Measurements from ENCODE around the gene ALKBH6. TPM values are rescaled to one million over a fixed set of nuclear protein-coding genes. Genes with fewer than 3 reads are reported as not detected.

Gene ALKBH6
- total RNA-seq, 1 donor from 2014 or later, result 16.3 TPM

- H3K27ac Mint-ChIP-seq, result no peak overlapping the region
- peaks cover 20% of the 10 kb centered on the region for H3K4me1 Mint-ChIP-seq
- H3K4me3 Mint-ChIP-seq, result no peak overlapping the region
- H3K9me3 Mint-ChIP-seq, result peaks cover 3% of the 10 kb centered on the region
- Histone ChIP-seq H3K4me3 (no peak overlapping the region), H3K27ac (no peak overlapping the region), H3F3A (ENCODE audit: low read depth) (peaks cover 32% of the 10 kb centered on the region), H3K79me2 (ENCODE audit: low read depth) (peaks cover 5% of the 10 kb centered on the region), H2AFZ (replicated peaks) (no peak overlapping the region), H3K36me3 (no peaks in the 10 kb centered on the region), H3K4me1 (no peaks in the 10 kb centered on the region), H3K4me2 (no peak overlapping the region), H3K27me3 (peaks cover 35% of the 10 kb centered on the region), H3K9ac (no peak overlapping the region), H3K9me3 (ENCODE audit: low read depth) (no peaks in the 10 kb centered on the region), H4K20me1 (ENCODE audit: low read depth) (peaks cover 3% of the 10 kb centered on the region)
- no peaks in the 10 kb centered on the region for H3K36me3 Mint-ChIP-seq
- no peak for DNase-seq (ENCODE audit: low spot score)
- H3K27me3 Mint-ChIP-seq (ENCODE audit: insufficient read depth, low read depth), result peaks cover 16% of the 10 kb centered on the region
- TF ChIP-seq EZH2 (IDR thresholded peaks at IDR 0.05) (no peak), CTCF (IDR thresholded peaks at IDR 0.05) (no peak), EZH2phosphoT487 (IDR thresholded peaks at IDR 0.05) (no peak)
These were observed 23.0 kb downstream of the ALKBH6 start for GRCh38 chr19:35990771-35991730.

- no peak overlapping the region for H3K27ac Mint-ChIP-seq
- no peaks in the 10 kb centered on the region for H3K4me1 ChIP-seq
- no peak overlapping the region for H3K9ac ChIP-seq
- H3K36me3 ChIP-seq, result no peaks in the 10 kb centered on the region
- H3F3A ChIP-seq (ENCODE audit: low read depth), result peaks cover 27% of the 10 kb centered on the region
- no peak overlapping the region for H2AFZ ChIP-seq (replicated peaks)
- no peak overlapping the region for H3K27ac ChIP-seq
- TF ChIP-seq CTCF (IDR thresholded peaks at IDR 0.05) (no peak), EZH2 (IDR thresholded peaks at IDR 0.05) (no peak), EZH2phosphoT487 (IDR thresholded peaks at IDR 0.05) (no peak)
- H4K20me1 ChIP-seq (ENCODE audit: low read depth), result no peaks in the 10 kb centered on the region
- H3K9me3 Mint-ChIP-seq, result peaks cover 3% of the 10 kb centered on the region
- H3K36me3 Mint-ChIP-seq, result no peaks in the 10 kb centered on the region
- no peak overlapping the region for H3K4me3 ChIP-seq
- H3K79me2 ChIP-seq (ENCODE audit: low read depth), result no peaks in the 10 kb centered on the region
- peak overlapping the region; percentile 47 for H3K4me3 Mint-ChIP-seq
- DNase-seq (ENCODE audit: low spot score), result no peak
- peaks cover 24% of the 10 kb centered on the region for H3K27me3 Mint-ChIP-seq (ENCODE audit: insufficient read depth, low read depth)
- H3K4me2 ChIP-seq, result no peak overlapping the region
- peaks cover 15% of the 10 kb centered on the region for H3K4me1 Mint-ChIP-seq
- H3K27me3 ChIP-seq, result peaks cover 44% of the 10 kb centered on the region
- no peaks in the 10 kb centered on the region for H3K9me3 ChIP-seq (ENCODE audit: low read depth)
These were observed 23.9 kb downstream of the ALKBH6 start for GRCh38 chr19:35990156-35990555.

GRCh38 chr19:35988824-35989223, 25.2 kb downstream of the ALKBH6 start:
- DNase-seq (ENCODE audit: low spot score), result no peak
- Mint-ChIP-seq H3K36me3 (no peaks in the 10 kb centered on the region), H3K27ac (no peak overlapping the region), H3K9me3 (peaks cover 3% of the 10 kb centered on the region), H3K27me3 (ENCODE audit: insufficient read depth, low read depth) (peaks cover 32% of the 10 kb centered on the region), H3K4me3 (no peak overlapping the region), H3K4me1 (peaks cover 13% of the 10 kb centered on the region)
- no peak overlapping the region for H3K27ac ChIP-seq
- no peak for TF ChIP-seq CTCF (IDR thresholded peaks at IDR 0.05)
- TF ChIP-seq EZH2phosphoT487 (IDR thresholded peaks at IDR 0.05), result no peak
- no peaks in the 10 kb centered on the region for H3K36me3 ChIP-seq
- no peaks in the 10 kb centered on the region for H3K4me1 ChIP-seq
- H2AFZ ChIP-seq (replicated peaks), result no peak overlapping the region
- H3F3A ChIP-seq (ENCODE audit: low read depth), result peaks cover 18% of the 10 kb centered on the region
- H3K27me3 ChIP-seq, result peaks cover 57% of the 10 kb centered on the region
- no peak overlapping the region for H3K4me3 ChIP-seq
- H3K9me3 ChIP-seq (ENCODE audit: low read depth), result no peaks in the 10 kb centered on the region
- H3K79me2 ChIP-seq (ENCODE audit: low read depth), result no peaks in the 10 kb centered on the region
- H3K9ac ChIP-seq, result no peak overlapping the region
- no peak overlapping the region for H3K4me2 ChIP-seq
- H4K20me1 ChIP-seq (ENCODE audit: low read depth), result no peaks in the 10 kb centered on the region

Measured in neural progenitor cell (in vitro differentiated cells).